ENCODE results near the gene SPINK4. TPM values are rescaled to one million over a fixed set of nuclear protein-coding genes. Genes with fewer than 3 reads are reported as not detected.

The SPINK4 gene
- polyA plus RNA-seq, 1 donor (not counting 4 experiments of a cell fraction or from before 2014, with no cell fraction given) = not detected

- no peaks in the 10 kb centered on the region for H3K79me2 ChIP-seq (ENCODE audit: control insufficient read depth, insufficient read depth, low read length)
- DNase-seq (ENCODE audit: low read depth, low spot score) (no peak), FAIRE-seq (peak; percentile 46)
- H3K27me3 ChIP-seq (ENCODE audit: control insufficient read depth, extremely low read depth, insufficient read depth, low read length) = no peaks in the 10 kb centered on the region
- no peaks in the 10 kb centered on the region for H4K20me1 ChIP-seq (ENCODE audit: control insufficient read depth, extremely low read depth, insufficient read depth, low read length)
- dilution Hi-C loops (cut with MboI; ENCODE audit: extremely low pct_ligation_motif_present, low sequenced_read_pairs) = no loop called here
- H3K4me3 ChIP-seq (ENCODE audit: control insufficient read depth in 2 of 3, extremely low read depth in 1 of 3, insufficient read depth in 2 of 3, low read depth in 1 of 3, low read length in 3 of 3) = no peak overlapping the region
- no peak overlapping the region for H3K9ac ChIP-seq (ENCODE audit: control insufficient read depth, extremely low read depth, insufficient read depth, low read length)
- no peaks in the 10 kb centered on the region for H3K9me3 ChIP-seq (ENCODE audit: control insufficient read depth, low read depth, low read length)
- peak overlapping the region; percentile 20 for H3K27ac ChIP-seq (ENCODE audit: control insufficient read depth, insufficient read depth, low read length)
- H3K4me1 ChIP-seq (ENCODE audit: control insufficient read depth, extremely low read depth, insufficient read depth, low read length) = peaks cover 30% of the 10 kb centered on the region
- peak overlapping the region; percentile 8 for H2AFZ ChIP-seq (ENCODE audit: control insufficient read depth, low read length)
- H3K9me1 ChIP-seq (ENCODE audit: control insufficient read depth, extremely low read depth, insufficient read depth, low read length) = no peaks in the 10 kb centered on the region
- H3K36me3 ChIP-seq (ENCODE audit: control insufficient read depth in 2 of 2, extremely low read depth in 1 of 2, insufficient read depth in 2 of 2, low read length in 2 of 2) = no peaks in the 10 kb centered on the region
- no peak overlapping the region for H3K4me2 ChIP-seq (ENCODE audit: control insufficient read depth, extremely low read depth, insufficient read depth, low read depth, low read length)
- TF ChIP-seq EZH2 (IDR thresholded peaks at IDR 0.05; ENCODE audit: low read length) (no peak), CTCF (optimal IDR thresholded peaks at IDR 0.05 in 1 of 3, IDR thresholded peaks at IDR 0.05 in 1 of 3, conservative IDR thresholded peaks at IDR 0.05 in 1 of 3; ENCODE audit: extremely low read depth in 1 of 3, insufficient read depth in 2 of 3, low read length in 3 of 3) (no peak)
Observed at GRCh38 chr9:33197279-33198152, 42.5 kb upstream of the SPINK4 start.

- H3K9me1 ChIP-seq (ENCODE audit: control insufficient read depth, extremely low read depth, insufficient read depth, low read length) = no peaks in the 10 kb centered on the region
- no peaks in the 10 kb centered on the region for H3K27me3 ChIP-seq (ENCODE audit: control insufficient read depth, extremely low read depth, insufficient read depth, low read length)
- H3K27ac ChIP-seq (ENCODE audit: control insufficient read depth, insufficient read depth, low read length) = peak overlapping the region; percentile 20
- dilution Hi-C loops (cut with MboI; ENCODE audit: extremely low pct_ligation_motif_present, low sequenced_read_pairs) = no loop called here
- TF ChIP-seq EZH2 (IDR thresholded peaks at IDR 0.05; ENCODE audit: low read length) (no peak), CTCF (optimal IDR thresholded peaks at IDR 0.05 in 1 of 3, IDR thresholded peaks at IDR 0.05 in 1 of 3, conservative IDR thresholded peaks at IDR 0.05 in 1 of 3; ENCODE audit: extremely low read depth in 1 of 3, insufficient read depth in 2 of 3, low read length in 3 of 3) (no peak)
- H3K79me2 ChIP-seq (ENCODE audit: control insufficient read depth, insufficient read depth, low read length) = no peaks in the 10 kb centered on the region
- no peaks in the 10 kb centered on the region for H4K20me1 ChIP-seq (ENCODE audit: control insufficient read depth, extremely low read depth, insufficient read depth, low read length)
- no peaks in the 10 kb centered on the region for H3K9me3 ChIP-seq (ENCODE audit: control insufficient read depth, low read depth, low read length)
- FAIRE-seq (peak; percentile 52), DNase-seq (ENCODE audit: low read depth, low spot score) (no peak)
- peak overlapping the region; percentile 8 for H2AFZ ChIP-seq (ENCODE audit: control insufficient read depth, low read length)
- H3K9ac ChIP-seq (ENCODE audit: control insufficient read depth, extremely low read depth, insufficient read depth, low read length) = no peak overlapping the region
- H3K4me3 ChIP-seq (ENCODE audit: control insufficient read depth in 2 of 3, extremely low read depth in 1 of 3, insufficient read depth in 2 of 3, low read depth in 1 of 3, low read length in 3 of 3) = no peak overlapping the region
- H3K4me2 ChIP-seq (ENCODE audit: control insufficient read depth, extremely low read depth, insufficient read depth, low read depth, low read length) = peak overlapping the region; percentile 48
- H3K4me1 ChIP-seq (ENCODE audit: control insufficient read depth, extremely low read depth, insufficient read depth, low read length) = peaks cover 35% of the 10 kb centered on the region
- H3K36me3 ChIP-seq (ENCODE audit: control insufficient read depth in 2 of 2, extremely low read depth in 1 of 2, insufficient read depth in 2 of 2, low read length in 2 of 2) = no peaks in the 10 kb centered on the region
Observed at GRCh38 chr9:33198165-33198564, 41.8 kb upstream of the SPINK4 start.
